Hepatocyte (in vitro differentiated cells): ENCODE measurements around the gene AQP12B. TPM values are rescaled to one million over a fixed set of nuclear protein-coding genes. Genes with fewer than 3 reads are reported as not detected.

Experiments used
- DNase-seq: peaks from one replicate; pipeline ENCODE4 v3.0.0-alpha.2; 2016; ENCODE audit warnings: low spot score
- H2AFZ ChIP-seq: fragments of 200-600 bp; sonication (generic); 2 replicates; pipeline ENCODE4 v1.6.0; 2016; ENCODE audit warnings: antibody characterized with exemption, mild to moderate bottlenecking
- H3K27ac ChIP-seq: fragments of 200-600 bp; sonication (generic); 2 replicates; pipeline ENCODE4 v1.5.1; 2016; ENCODE audit warnings: mild to moderate bottlenecking
- H3K27me3 ChIP-seq: fragments of 200-600 bp; sonication (generic); 2 replicates; pipeline ENCODE4 v1.6.1; 2016
- H3K36me3 ChIP-seq: fragments of 200-600 bp; sonication (generic); replicated peaks from 2 replicates; pipeline ENCODE4 v1.5.1; 2016; ENCODE audit warnings: low read depth; ENCODE audit not compliant: insufficient read depth
- H3K4me1 ChIP-seq: fragments of 200-600 bp; sonication (generic); 2 replicates; pipeline ENCODE4 v1.5.1; 2016; ENCODE audit warnings: mild to moderate bottlenecking, moderate library complexity; ENCODE audit not compliant: insufficient read depth
- H3K4me2 ChIP-seq: fragments of 200-600 bp; sonication (generic); 2 replicates; pipeline ENCODE4 v1.6.0; 2016
- H3K4me3 ChIP-seq: fragments of 200-600 bp; sonication (generic); 2 replicates; pipeline ENCODE4 v1.5.1; 2016; ENCODE audit warnings: mild to moderate bottlenecking
- H3K79me2 ChIP-seq: fragments of 200-600 bp; sonication (generic); 2 replicates; pipeline ENCODE4 v1.6.0; 2017; ENCODE audit warnings: mild to moderate bottlenecking
- H3K9me2 ChIP-seq: fragments of 200-600 bp; sonication (generic); replicated peaks from 2 replicates; pipeline ENCODE4 v1.6.0; 2017; ENCODE audit warnings: mild to moderate bottlenecking; ENCODE audit not compliant: insufficient read depth
- H3K9me3 ChIP-seq: fragments of 200-600 bp; sonication (generic); 2 replicates; pipeline ENCODE4 v1.5.1; 2016; ENCODE audit warnings: low read depth, mild to moderate bottlenecking
- H4K20me1 ChIP-seq: fragments of 200-600 bp; sonication (generic); 2 replicates; pipeline ENCODE4 v1.6.0; 2016; ENCODE audit warnings: mild to moderate bottlenecking; ENCODE audit not compliant: insufficient read depth, poor library complexity, severe bottlenecking
- EZH2 ChIP-seq: fragments of 200-600 bp; sonication (generic); IDR thresholded peaks from 2 replicates; pipeline ENCODE4 v1.6.1; 2016; ENCODE audit warnings: antibody characterized with exemption, mild to moderate bottlenecking, borderline replicate concordance
- EZH2phosphoT487 ChIP-seq: fragments of 200-600 bp; sonication (generic); IDR thresholded peaks from one replicate; pipeline ENCODE4 v1.6.1; 2018; ENCODE audit warnings: antibody characterized with exemption, mild to moderate bottlenecking, low read depth, moderate library complexity; ENCODE audit not compliant: unreplicated experiment, severe bottlenecking
- WGBS: methylation state at CpG from one replicate; pipeline ENCODE4 v1.1.6; 2016; ENCODE audit warnings: low lambda C conversion rate; ENCODE audit errors: missing lambda C conversion rate; 5-methylcytosine and 5-hydroxymethylcytosine counted together
- polyA plus RNA-seq: library from polyadenylated mRNA; unstranded; fragments of >200 nt; fragmentation: Nextera tagmentation; extraction: Ambion mirVana; gene quantifications from 2 replicates; pipeline ENCODE4 v1.2.1, GENCODE V29; 2016
- total RNA-seq: library from RNA; depleted of rRNA; stranded (reverse); fragments of >200 nt; gene quantifications from 2 replicates; pipeline ENCODE4 v1.2.3, GENCODE V29; 2014
- TF ChIP-seq, protein P1 (sequence below): fragments of 200-600 bp; sonication (generic); IDR thresholded peaks from 2 replicates; pipeline ENCODE4 v1.5.1; 2016; ENCODE audit warnings: antibody characterized with exemption, mild to moderate bottlenecking; ENCODE audit not compliant: poor library complexity

Gene AQP12B
- total and polyA plus RNA-seq, 2 experiments from 2014 or later = 0.53 TPM; not detected in 1

DNA sequence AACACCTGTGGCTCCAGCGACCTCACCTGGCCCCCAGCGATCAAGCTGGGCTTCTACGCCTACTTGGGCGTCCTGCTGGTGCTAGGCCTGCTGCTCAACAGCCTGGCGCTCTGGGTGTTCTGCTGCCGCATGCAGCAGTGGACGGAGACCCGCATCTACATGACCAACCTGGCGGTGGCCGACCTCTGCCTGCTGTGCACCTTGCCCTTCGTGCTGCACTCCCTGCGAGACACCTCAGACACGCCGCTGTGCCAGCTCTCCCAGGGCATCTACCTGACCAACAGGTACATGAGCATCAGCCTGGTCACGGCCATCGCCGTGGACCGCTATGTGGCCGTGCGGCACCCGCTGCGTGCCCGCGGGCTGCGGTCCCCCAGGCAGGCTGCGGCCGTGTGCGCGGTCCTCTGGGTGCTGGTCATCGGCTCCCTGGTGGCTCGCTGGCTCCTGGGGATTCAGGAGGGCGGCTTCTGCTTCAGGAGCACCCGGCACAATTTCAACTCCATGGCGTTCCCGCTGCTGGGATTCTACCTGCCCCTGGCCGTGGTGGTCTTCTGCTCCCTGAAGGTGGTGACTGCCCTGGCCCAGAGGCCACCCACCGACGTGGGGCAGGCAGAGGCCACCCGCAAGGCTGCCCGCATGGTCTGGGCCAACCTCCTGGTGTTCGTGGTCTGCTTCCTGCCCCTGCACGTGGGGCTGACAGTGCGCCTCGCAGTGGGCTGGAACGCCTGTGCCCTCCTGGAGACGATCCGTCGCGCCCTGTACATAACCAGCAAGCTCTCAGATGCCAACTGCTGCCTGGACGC is 52.5 kb downstream of the AQP12B start:
- Histone ChIP-seq H3K9me2 (no peaks in the 10 kb centered on the region), H3K9me3 (no peaks in the 10 kb centered on the region), H3K79me2 (no peaks in the 10 kb centered on the region), H3K27ac (no peak overlapping the region), H3K4me3 (no peak overlapping the region), H2AFZ (no peak overlapping the region), H3K27me3 (no peaks in the 10 kb centered on the region), H3K36me3 (no peaks in the 10 kb centered on the region), H3K4me2 (no peak overlapping the region), H3K4me1 (peaks cover 4% of the 10 kb centered on the region), H4K20me1 (no peaks in the 10 kb centered on the region)
- WGBS = 97% methylated on average over 48 of the region's 50 CpGs
- TF ChIP-seq, protein P1, sequence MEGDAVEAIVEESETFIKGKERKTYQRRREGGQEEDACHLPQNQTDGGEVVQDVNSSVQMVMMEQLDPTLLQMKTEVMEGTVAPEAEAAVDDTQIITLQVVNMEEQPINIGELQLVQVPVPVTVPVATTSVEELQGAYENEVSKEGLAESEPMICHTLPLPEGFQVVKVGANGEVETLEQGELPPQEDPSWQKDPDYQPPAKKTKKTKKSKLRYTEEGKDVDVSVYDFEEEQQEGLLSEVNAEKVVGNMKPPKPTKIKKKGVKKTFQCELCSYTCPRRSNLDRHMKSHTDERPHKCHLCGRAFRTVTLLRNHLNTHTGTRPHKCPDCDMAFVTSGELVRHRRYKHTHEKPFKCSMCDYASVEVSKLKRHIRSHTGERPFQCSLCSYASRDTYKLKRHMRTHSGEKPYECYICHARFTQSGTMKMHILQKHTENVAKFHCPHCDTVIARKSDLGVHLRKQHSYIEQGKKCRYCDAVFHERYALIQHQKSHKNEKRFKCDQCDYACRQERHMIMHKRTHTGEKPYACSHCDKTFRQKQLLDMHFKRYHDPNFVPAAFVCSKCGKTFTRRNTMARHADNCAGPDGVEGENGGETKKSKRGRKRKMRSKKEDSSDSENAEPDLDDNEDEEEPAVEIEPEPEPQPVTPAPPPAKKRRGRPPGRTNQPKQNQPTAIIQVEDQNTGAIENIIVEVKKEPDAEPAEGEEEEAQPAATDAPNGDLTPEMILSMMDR = no peak
- TF ChIP-seq EZH2phosphoT487 = no peak
- no peak for TF ChIP-seq EZH2
- no peak for DNase-seq

DNA sequence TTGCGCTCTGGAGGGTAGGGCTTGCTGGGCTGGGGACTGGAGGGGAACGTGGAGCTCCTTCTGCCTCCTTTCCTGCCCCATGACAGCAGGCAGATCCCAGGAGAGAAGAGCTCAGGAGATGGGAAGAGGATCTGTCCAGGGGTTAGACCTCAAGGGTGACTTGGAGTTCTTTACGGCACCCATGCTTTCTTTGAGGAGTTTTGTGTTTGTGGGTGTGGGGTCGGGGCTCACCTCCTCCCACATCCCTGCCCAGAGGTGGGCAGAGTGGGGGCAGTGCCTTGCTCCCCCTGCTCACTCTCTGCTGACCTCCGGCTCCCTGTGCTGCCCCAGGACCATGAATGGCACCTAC is 53.1 kb downstream of the AQP12B start:
- H3K27ac ChIP-seq = no peak overlapping the region
- WGBS = 89% methylated on average over 5 of the region's 5 CpGs

DNA sequence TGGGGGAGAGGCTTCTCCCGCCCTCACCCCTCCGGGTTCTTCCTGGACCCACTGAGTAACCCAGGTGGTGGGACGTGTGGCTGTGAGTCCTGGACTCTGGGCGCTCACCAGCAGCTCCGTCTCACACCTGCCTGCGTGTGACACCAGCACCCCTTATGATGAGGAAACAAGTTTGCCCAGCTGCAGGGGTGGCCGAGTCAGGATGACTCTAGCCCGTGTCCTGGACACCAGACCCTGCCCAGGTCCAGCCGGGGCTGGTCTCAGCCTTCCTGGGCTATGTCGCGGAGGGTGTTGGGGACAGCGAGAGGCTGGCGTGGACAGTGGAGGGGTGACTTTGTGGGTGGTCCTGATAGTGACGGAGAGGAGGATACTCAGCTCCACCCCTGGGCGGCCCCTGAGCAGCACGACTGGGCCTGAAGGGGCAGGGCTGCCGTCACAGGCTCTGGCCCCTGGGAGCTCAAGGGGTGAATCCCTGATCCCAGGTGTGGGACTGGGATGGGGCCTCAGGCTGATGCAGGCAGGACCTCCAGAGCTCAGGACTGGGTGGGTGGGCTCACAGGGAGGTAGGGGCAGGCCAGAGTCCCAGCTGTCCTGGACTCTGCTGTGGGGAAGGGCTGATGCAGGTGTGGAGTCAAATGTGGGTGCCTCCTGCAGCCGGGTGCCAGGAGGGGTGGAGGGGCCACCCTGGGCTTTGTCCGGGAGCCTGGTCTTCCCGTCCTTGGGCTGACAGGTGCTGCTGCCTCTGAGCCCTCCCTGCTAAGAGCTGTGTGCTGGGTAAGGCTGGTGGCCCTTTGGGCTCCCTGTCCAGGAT is 53.7 kb downstream of the AQP12B start:
- no peak overlapping the region for H3K4me3 ChIP-seq
- H3K27me3 ChIP-seq = no peaks in the 10 kb centered on the region
- H4K20me1 ChIP-seq = no peaks in the 10 kb centered on the region
- no peaks in the 10 kb centered on the region for H3K79me2 ChIP-seq
- no peak overlapping the region for H3K27ac ChIP-seq
- TF ChIP-seq EZH2 = no peak
- no peaks in the 10 kb centered on the region for H3K9me2 ChIP-seq
- no peaks in the 10 kb centered on the region for H3K36me3 ChIP-seq
- H3K4me2 ChIP-seq = no peak overlapping the region
- peaks cover 4% of the 10 kb centered on the region for H3K4me1 ChIP-seq
- no peak for DNase-seq
- H2AFZ ChIP-seq = no peak overlapping the region
- WGBS = 81% methylated on average over 20 of the region's 20 CpGs
- H3K9me3 ChIP-seq = no peaks in the 10 kb centered on the region

More for the DNA sequence above, 53.1 kb downstream of the AQP12B start:
- Histone ChIP-seq H2AFZ (no peak overlapping the region), H3K27me3 (no peaks in the 10 kb centered on the region), H3K9me2 (no peaks in the 10 kb centered on the region), H3K4me1 (peaks cover 4% of the 10 kb centered on the region), H3K9me3 (no peaks in the 10 kb centered on the region), H3K79me2 (no peaks in the 10 kb centered on the region), H3K4me2 (no peak overlapping the region), H3K36me3 (no peaks in the 10 kb centered on the region), H4K20me1 (no peaks in the 10 kb centered on the region), H3K4me3 (no peak overlapping the region)
- no peak for DNase-seq
- no peak for TF ChIP-seq EZH2phosphoT487

DNA sequence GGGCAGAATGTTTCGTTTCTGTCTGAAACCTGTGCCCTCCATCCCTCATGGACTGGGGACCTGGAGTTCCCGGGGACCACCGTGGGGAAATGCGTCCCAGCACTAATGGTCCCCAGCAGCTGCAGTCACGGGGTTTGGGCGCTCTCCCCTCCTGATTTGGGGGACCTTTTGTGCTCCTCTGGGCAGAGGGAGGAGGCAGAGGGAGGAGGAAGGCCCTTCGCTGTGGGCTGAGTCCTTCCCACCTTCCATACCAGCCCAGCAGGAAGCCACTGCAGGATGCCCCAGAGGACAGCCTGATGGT is 54.2 kb downstream of the AQP12B start:
- H3K79me2 ChIP-seq = no peaks in the 10 kb centered on the region
- H3K4me1 ChIP-seq = peaks cover 4% of the 10 kb centered on the region
- H3K9me2 ChIP-seq = no peaks in the 10 kb centered on the region
- H3K27me3 ChIP-seq = no peaks in the 10 kb centered on the region
- no peak for TF ChIP-seq EZH2
- TF ChIP-seq, protein P1 = no peak
- no peak for TF ChIP-seq EZH2phosphoT487
- no peaks in the 10 kb centered on the region for H4K20me1 ChIP-seq
- no peaks in the 10 kb centered on the region for H3K36me3 ChIP-seq
- no peak overlapping the region for H3K27ac ChIP-seq
- no peaks in the 10 kb centered on the region for H3K9me3 ChIP-seq
- no peak overlapping the region for H2AFZ ChIP-seq
- no peak overlapping the region for H3K4me2 ChIP-seq
- H3K4me3 ChIP-seq = no peak overlapping the region
- DNase-seq = no peak
- WGBS = 86% methylated on average over 7 of the region's 7 CpGs
